Transverse colon (tissue), 4 donors: ENCODE measurements around the gene STRIT1. TPM values are rescaled to one million over a fixed set of nuclear protein-coding genes. Genes with fewer than 3 reads are reported as not detected.
"Not testable (repeated sequence)": the region's sequence is repeated elsewhere in the genome, so short reads cannot be mapped to it uniquely, and the experiment has no call there.

ENCODE experiments used
- DNase-seq: peaks from one replicate; pipeline ENCODE4 v3.0.0-alpha.2; 2019
- H3K27ac ChIP-seq, 4 donors: fragments of 200-600 bp; sonication (generic); 2 replicates each; pipeline ENCODE4 v1.5.1; 2016 to 2018; ENCODE audit warnings: inconsistent platforms in 4 of 4
- H3K27me3 ChIP-seq: fragments of 200-600 bp; sonication (generic); 2 replicates; pipeline ENCODE4 v1.5.1; 2017; ENCODE audit warnings: inconsistent platforms
- H3K36me3 ChIP-seq, 4 donors: fragments of 200-600 bp; sonication (generic); 2 replicates each; pipeline ENCODE4 v1.5.1; 2017 to 2019; ENCODE audit warnings: inconsistent platforms in 4 of 4
- H3K4me1 ChIP-seq, 4 donors: fragments of 200-600 bp; sonication (generic); 2 replicates each; pipeline ENCODE4 v1.5.1; 2017 to 2020; ENCODE audit warnings: inconsistent platforms in 4 of 4
- H3K4me3 ChIP-seq, 4 donors: fragments of 200-600 bp; sonication (generic); 1 replicate in 1 of 4; 2 replicates in 3 of 4; pipeline versions ENCODE4 v1.5.1 to v1.6.1; 2017 to 2019; ENCODE audit warnings: inconsistent platforms in 4 of 4
- H3K9me3 ChIP-seq, 2 donors: fragments of 200-600 bp; sonication (generic); 2 replicates each; pipeline ENCODE4 v1.5.1; 2017 to 2019; ENCODE audit warnings: inconsistent platforms in 2 of 2
- CTCF ChIP-seq, 5 experiments: fragments of 200-600 bp in 3 of 5; fragments of 450-650 bp in 2 of 5; sonication (generic) in 3 of 5; IDR thresholded peaks; 1 replicate in 2 of 5; 2 replicates in 3 of 5; pipeline ENCODE4 v1.5.1; 2016 to 2017; ENCODE audit warnings: antibody characterized with exemption in 5 of 5, inconsistent platforms in 3 of 5, mild to moderate bottlenecking in 2 of 5, moderate library complexity in 1 of 5
- EP300 ChIP-seq: sonication (generic); formaldehyde crosslinking; IDR thresholded peaks from one replicate; pipeline ENCODE4 v1.6.1; 2017; ENCODE audit warnings: antibody characterized with exemption, low read depth
- POLR2A ChIP-seq: fragments of 450-650 bp; IDR thresholded peaks from one replicate; pipeline ENCODE4 v1.6.1; 2016; ENCODE audit warnings: antibody characterized with exemption, mild to moderate bottlenecking, moderate library complexity
- POLR2AphosphoS5 ChIP-seq, 3 donors: sonication (generic); formaldehyde crosslinking; IDR thresholded peaks; one replicate each; pipeline ENCODE4 v1.6.1; 2016; ENCODE audit warnings: antibody characterized with exemption in 3 of 3
- WGBS, 2 donors: methylation state at CpG; one replicate each; pipeline ENCODE4 v1.1.5; 2018; ENCODE audit warnings: low coverage in 1 of 2; 5-methylcytosine and 5-hydroxymethylcytosine counted together
- in situ Hi-C, 4 donors: fragments of 200-750 bp; cut with MboI; loops; one replicate each; pipeline versions ENCODE4 v1.15.0 to v1.15.1; 2017; ENCODE audit warnings: low sequenced_read_pairs in 3 of 4, low pct_ligation_motif_present in 1 of 4, low pct_unique_long_range_greater_than_20kb in 1 of 4
- intact Hi-C: fragments of 100-400 bp; cut with DNase I; formaldehyde crosslinking; loops from one replicate; pipeline ENCODE4 v1.15.1; 2023; ENCODE audit warnings: low total_unique reads
- total RNA-seq, 4 donors: library from RNA; depleted of rRNA; stranded (reverse); fragments of >200 nt; gene quantifications; one replicate each; pipeline ENCODE4 v1.1.0, GENCODE V29; 2016

Gene STRIT1
- total RNA-seq, 4 donors from 2014 or later: 2.5 TPM; not detected in 3

DNA sequence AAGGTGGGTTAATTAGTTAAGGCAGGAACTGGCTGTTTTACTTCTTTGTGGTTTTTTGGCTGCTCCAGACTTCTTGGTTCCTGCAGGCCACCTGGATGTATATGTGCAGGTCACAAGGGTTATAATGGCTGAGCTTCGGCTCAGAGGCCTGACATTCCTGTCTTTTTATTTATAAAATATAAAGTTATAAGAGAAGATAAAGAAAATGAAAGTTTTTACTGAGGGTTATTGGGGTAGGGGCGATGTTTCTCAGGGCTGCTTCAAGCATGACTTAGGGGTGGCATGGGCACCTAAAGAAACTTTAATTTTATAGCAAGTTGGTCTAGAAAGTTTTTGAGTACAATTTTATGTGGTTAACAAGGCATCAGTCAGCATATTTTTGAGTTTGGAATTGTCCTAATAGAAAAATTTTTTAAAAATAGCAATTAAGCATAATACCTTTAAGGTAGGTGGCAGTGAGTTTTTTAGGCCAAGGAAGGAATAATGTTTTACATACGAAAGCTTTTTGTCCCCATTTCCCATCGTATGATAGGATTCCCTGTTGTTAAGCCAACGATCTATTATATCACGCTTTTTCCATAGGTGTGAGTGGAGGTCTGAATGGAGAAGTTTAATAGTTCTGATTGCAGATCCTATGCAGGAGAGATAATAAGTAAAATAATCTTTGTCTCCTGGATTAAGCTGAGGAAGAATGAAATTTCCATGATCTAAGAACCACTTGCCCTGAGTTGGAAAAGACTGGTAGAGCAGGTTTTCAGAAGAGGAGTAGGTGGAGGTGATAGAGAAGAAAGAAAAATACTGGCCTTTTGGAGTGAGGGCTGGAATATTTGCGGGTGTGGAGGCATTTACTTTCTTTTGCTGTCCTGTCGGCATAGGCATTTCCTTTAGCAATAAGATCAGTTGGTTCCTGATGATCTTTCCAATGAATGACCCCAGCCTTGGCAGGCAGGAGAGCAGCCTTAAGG is 10.1 kb downstream of the STRIT1 start:
- no peak overlapping the region for H3K27ac ChIP-seq
- no peak for TF ChIP-seq EP300

GRCh38 chr3:155282385-155283091 is 10.9 kb downstream of the STRIT1 start:
- no peaks in the 10 kb centered on the region for H3K27me3 ChIP-seq
- H3K27ac ChIP-seq: no peak overlapping the region
- in situ Hi-C loops: no loop called here
- no peak overlapping the region for H3K4me3 ChIP-seq
- TF ChIP-seq POLR2AphosphoS5 (IDR thresholded peaks at IDR 0.05): no peak
- no peak for TF ChIP-seq EP300
- no peak for TF ChIP-seq CTCF (IDR thresholded peaks at IDR 0.05)
- no peak for TF ChIP-seq POLR2A
- H3K9me3 ChIP-seq: no peaks in the 10 kb centered on the region
- WGBS, 2 donors: 85 to 93% methylated on average over 6 of the region's 6 CpGs
- intact Hi-C loops: no loop called here
- no peaks in the 10 kb centered on the region for H3K4me1 ChIP-seq
- no peaks in the 10 kb centered on the region for H3K36me3 ChIP-seq
- no peak for DNase-seq

More for the DNA sequence above, 10.1 kb downstream of the STRIT1 start:
- intact Hi-C loops: no loop called here
- no peaks in the 10 kb centered on the region for H3K4me1 ChIP-seq
- no peak for DNase-seq
- in situ Hi-C loops: no loop called here
- WGBS, 2 donors: 85 to 89% methylated on average over 8 of the region's 8 CpGs
- no peaks in the 10 kb centered on the region for H3K27me3 ChIP-seq
- H3K4me3 ChIP-seq: no peak overlapping the region
- no peaks in the 10 kb centered on the region for H3K36me3 ChIP-seq
- H3K9me3 ChIP-seq: no peaks in the 10 kb centered on the region

GRCh38 chr3:155281912-155282311 is 11.6 kb downstream of the STRIT1 start:
- no peaks in the 10 kb centered on the region for H3K27me3 ChIP-seq
- TF ChIP-seq CTCF (IDR thresholded peaks at IDR 0.05) (no peak), EP300 (no peak), POLR2A (no peak), POLR2AphosphoS5 (IDR thresholded peaks at IDR 0.05) (no peak)
- WGBS, 2 donors: 95 to 100% methylated on average over 1 to 2 of the region's 2 CpGs
- in situ Hi-C loops (no loop called here), intact Hi-C loops (no loop called here)
- no peak for DNase-seq
- H3K4me3 ChIP-seq: no peak overlapping the region
- H3K4me1 ChIP-seq: no peaks in the 10 kb centered on the region
- no peak overlapping the region for H3K27ac ChIP-seq
- no peaks in the 10 kb centered on the region for H3K36me3 ChIP-seq
- H3K9me3 ChIP-seq: no peaks in the 10 kb centered on the region

DNA sequence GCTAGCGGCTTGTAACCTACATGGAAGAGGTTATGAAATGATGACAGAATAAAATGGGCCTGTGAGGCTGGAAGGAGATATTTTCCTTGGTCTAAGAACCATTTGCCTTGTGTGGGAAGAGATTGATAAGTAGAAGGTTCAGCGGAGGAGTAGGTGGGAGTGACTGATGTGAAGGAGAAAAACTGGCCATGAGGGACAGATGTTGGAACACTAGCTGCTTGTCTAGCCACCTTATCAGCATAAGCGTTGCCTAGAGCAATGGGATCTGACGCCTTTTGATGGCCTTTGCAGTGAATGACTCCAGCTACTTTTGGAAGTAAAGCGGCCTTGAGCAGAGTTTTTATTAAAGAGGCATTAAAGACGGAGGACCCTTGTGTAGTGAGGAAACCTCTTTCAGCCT is 17.4 kb downstream of the STRIT1 start:
- intact Hi-C loops: not testable (repeated sequence)
- WGBS, 2 donors: 91 to 97% methylated on average over 5 to 6 of the region's 6 CpGs

GRCh38 chr3:155275159-155275754 is 18.2 kb downstream of the STRIT1 start:
- in situ Hi-C loops, H3K4me3 ChIP-seq, H3K36me3 ChIP-seq, H3K4me1 ChIP-seq, H3K9me3 ChIP-seq, DNase-seq, H3K27ac ChIP-seq, intact Hi-C loops, H3K27me3 ChIP-seq: not testable (repeated sequence)
- 84 to 85% methylated on average over 6 of the region's 6 CpGs for WGBS, 2 donors

More for the DNA sequence above, 17.4 kb downstream of the STRIT1 start:
- H3K9me3 ChIP-seq, H3K36me3 ChIP-seq, in situ Hi-C loops, H3K4me1 ChIP-seq, H3K27me3 ChIP-seq, H3K4me3 ChIP-seq, DNase-seq, H3K27ac ChIP-seq: not testable (repeated sequence)

DNA sequence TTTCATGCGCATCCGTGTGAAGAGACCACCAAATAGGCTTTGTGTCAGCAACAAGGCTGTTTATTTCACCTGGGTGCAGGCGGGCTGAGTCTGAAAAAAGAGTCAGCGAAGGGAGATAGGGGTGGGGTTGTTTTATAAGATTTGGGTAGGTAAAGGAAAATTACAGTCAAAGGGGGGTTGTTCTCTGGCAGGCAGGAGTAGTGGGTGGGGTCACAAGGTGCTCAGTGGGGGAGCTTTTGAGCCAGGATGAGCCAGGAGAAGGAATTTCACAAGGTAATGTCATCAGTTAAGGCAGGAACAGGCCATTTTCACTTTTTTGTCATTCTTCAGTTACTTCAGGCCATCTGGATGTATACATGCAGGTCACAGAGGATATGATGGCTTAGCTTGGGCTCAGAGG is 19.0 kb downstream of the STRIT1 start:
- H3K4me1 ChIP-seq, H3K9me3 ChIP-seq, in situ Hi-C loops, H3K27me3 ChIP-seq, H3K27ac ChIP-seq, H3K4me3 ChIP-seq, H3K36me3 ChIP-seq, DNase-seq, intact Hi-C loops: not testable (repeated sequence)
- 93 to 96% methylated on average over 4 of the region's 4 CpGs for WGBS, 2 donors
